T-helper 1 cell treated with Interleukin-12 subunit alpha and Interleukin-12 subunit beta and Interleukin-4 antibody, amounts not matched to agents 30 ng/mL and 1 ng/mL, for 36 hours (primary cell): ENCODE measurements around the gene AMFR. TPM values are rescaled to one million over a fixed set of nuclear protein-coding genes. Genes with fewer than 3 reads are reported as not detected.

Experiments used
- intact Hi-C: fragments of 100-400 bp; cut with micrococcal nuclease; formaldehyde crosslinking; loops from one replicate; pipeline ENCODE4 v1.15.1; 2024
- total RNA-seq: library from RNA; stranded (reverse); gene quantifications from 2 replicates; pipeline ENCODE4 v1.2.3, GENCODE V29; 2022

The AMFR gene
- total RNA-seq, 1 donor from 2014 or later = 50.3 TPM

DNA sequence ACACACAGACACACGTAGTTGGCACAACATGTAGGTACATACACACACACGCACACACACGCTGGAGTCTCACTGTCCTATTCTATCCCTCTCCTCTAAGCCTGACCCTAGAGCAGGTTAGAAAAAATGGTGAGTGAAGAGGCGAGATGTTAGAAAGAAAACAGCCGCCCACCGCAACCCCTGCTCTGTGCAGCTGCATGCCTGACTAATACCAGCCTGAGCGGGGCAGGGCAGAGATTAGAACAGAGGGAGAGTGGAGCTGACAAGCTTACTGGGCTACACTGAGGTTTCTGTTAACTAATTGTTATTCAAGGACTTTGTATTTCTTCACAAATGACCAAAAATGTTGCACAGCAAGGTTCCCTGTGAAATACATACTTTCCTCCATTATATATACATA is 59.8 kb downstream of the AMFR start:
- intact Hi-C loops = no loop called here

DNA sequence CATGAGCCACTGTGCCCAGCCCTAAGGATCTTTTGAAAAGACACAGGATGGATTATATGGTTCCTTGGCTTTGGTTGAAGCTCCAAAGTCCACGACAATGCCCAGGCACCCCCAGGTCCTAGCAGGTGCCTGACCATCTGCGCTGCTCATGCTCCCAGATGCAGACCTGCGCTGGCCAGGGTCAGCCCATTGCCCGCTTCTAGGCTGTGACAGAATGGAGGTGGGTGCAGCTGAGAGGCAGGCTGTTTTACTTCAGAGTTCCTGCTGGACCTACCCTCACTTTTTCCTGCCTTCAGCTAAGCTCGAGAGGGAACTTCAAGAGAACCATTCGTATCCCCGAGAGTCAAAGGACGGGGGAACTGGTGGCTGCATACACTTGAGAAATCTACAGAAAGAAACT is 60.5 kb downstream of the AMFR start:
- intact Hi-C loops = no loop called here

DNA sequence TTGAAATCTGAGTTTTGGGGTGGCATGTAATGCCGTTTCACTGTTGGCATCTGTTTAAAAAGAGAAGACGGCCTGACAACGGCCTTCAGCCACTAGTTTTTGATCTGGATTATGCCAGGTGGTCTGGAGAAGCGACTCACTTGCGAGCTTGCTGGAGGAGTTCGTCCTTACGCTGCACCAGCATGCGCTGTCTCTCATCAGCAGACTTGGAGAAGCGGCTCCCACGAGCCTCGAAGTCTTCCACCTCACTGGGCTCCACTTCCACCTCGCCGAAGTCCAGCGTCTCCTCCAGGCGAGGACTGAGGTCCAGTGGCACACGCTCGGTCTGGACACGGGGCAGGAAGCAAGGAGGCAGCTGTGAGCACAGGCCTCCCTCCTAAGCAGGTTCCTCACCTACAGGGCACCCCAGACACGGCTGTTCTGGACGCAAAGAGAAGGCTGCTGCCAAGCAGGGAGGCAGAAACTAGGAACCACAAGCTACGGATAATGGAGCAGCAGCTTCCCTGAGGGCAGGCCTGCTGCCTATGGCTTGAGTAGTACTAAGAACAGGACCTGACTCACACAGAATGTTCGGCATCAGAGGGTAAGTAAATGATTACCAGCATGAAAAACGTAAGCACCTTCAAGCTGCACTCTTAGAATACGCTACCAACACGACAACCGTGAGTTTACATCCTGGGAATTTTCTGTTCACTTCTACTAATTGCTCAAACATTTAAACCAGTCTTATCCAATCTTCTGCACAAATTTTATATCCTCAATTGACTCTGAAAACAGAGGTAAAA is 61.4 kb downstream of the AMFR start:
- intact Hi-C loops = no loop called here

DNA sequence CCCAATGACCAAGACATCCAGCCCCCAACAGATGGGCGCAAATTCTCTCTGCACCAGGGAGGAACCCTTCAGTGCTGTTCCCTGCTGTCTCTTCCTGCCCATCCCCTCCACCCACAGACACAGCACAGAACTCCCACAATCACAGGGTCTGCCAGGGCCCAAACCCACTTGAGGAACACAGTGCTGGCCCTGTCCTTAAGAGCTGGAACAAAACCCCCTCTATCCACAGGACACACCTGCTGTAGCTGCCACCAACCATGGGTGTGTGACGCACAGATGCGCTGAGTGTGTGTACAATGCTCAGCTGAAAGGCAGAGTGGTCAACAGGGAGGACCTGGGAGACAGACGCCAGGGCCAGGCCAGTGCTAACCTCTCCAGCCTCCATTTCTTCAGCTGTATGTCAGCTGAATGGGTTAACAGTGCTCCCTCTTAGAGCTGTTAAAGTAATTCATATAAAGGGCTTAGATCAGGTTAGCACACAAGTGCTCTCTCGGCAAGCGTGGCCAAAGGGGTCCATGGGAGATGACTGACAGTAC is 62.1 kb downstream of the AMFR start:
- intact Hi-C loops = no loop called here

DNA sequence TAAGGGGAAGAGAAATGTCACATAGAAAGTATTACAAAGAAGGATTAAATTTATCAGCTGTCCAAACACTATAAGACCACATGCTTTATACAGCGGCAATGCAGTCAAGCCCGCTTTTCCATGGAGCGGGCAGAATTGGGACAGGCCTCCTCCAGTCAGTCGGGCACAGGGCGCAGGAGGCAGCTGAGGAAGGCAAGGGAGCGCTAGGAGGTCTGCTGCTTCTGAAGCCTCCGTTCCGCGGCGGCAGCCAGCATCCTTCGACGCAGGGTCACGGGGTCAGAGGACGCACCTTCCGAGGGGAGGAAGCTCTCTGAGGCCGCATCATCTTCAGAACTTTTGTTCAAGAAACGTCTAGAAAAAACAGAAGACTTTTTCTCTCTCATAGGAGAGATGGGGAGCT is 62.6 kb downstream of the AMFR start:
- intact Hi-C loops = no loop called here

DNA sequence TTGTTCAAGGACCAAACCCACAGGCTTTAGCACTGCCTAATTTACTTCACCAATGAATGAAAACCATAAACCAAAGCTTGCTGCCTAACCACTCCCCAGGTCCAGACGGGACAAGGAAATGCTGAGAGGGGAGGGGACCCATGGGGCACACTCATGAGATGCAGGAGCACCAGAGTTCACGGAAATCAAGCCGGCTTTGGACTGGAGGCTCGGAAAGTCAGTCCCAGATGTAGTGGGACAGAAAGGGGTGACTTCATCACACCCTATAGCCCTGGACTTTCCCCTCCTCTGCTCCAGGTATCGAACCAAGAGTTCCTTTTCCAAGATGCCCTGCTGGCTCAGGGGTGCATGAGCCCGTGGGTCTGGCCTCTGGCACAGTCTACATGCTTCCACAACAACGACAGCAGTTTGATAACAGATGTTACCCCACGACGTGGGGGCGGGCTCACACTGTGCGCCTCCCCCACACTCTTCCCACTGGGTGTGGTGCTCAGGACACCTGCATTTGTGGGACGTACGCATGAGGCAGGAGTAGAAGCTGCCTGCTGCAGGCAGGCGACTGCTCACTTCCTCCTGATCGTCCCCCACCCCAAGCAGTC is 63.2 kb downstream of the AMFR start:
- intact Hi-C loops = no loop called here

DNA sequence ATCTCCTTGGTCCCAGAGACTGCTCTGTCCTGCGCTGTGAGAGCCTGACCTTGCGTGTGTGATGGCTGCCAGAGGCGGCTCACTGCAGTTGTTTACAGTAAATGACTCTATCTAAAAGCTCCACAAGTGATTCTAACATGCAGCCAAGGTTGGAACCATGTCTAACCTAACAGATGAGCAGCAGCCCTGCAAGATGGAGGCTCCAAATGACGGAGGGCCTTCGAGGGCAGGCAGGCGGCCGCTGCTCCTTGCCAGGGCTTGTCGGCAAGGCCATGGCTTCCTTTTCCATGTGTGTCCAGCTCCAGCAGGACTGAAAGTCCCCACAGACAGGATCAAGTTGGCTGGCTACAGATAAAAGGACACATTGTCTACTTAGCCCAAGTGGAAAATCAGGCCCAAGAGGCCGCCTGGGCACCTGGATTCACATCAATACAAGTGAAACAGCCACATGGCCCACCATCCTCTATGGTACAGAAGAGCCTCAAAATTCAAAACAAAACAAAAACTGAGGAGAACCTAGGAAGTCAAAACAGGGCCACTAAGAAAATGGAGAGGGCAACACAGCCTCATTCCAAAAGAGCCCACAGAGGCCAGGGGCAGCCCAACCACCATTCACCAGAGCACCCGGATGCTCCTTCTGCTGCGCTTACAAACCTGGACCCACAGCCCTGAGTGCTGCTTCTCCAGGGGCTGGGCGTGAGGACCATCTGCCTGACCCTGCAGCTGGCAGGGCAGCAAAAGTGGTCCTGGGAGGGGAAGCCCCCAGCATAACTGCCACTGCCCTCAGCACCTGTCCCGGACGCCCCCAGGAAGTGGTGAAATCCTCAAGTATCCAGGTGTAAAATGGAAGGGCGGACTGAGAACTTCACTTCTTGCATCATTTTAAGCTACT is 65.0 kb downstream of the AMFR start:
- intact Hi-C loops = no loop called here

DNA sequence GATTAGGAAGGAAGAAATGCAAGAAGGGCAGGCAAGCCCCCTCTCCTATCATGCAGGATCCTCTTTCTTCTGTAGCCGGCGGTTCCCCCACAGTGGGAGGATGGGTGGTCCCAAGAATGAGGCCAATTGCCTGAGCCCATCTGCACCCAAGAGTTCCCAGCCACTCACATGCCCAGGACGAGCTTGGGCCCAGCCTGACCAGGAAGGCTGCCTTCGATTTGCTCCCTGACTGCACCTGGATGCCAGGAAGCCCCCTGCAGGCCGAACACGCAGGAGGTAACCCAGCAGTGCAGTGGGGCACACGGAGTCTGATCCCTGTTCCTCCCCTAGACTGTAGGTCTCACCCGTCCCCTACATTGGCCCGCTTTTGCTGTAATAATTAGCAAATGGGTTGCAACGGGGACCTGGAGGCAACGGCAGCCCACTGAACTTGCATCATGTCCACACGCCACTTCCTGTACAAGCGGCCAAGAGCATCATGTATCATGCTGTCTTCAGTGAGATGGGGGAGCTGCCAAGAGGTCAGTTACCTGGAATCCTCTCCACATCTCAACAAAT is 67.5 kb downstream of the AMFR start:
- intact Hi-C loops = loop anchor here (1.0 to 5.0 kb wide), 11 partner anchors 13 to 1179 kb away; partner anchors contain the start of genes CCDC102A, MT1X, NUDT21 and OGFOD1

DNA sequence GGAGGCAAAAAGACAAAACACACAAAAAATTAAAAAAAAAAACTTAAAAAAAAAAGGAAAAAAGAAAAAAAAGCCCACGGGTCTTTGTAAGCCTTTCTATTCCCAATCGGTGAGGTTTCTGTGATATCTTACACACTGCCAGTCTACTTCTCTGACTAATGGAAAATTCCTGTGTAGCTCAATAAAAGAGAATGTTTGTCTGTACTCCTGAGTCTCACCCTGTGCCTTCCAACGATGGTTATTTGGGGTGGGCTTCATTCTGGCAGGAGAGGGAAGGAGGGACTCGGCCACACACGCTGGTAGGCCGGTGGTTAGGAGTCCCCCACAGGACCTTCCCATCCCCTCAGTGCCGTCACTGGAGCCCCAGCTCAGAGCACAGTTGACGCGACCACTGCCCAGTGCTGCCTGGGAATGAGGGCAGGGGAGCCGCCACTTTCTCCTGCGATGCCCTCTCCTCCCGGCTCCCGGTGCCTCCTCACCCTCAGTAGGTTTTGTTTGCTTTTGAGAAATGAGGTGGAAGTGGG is 68.0 kb downstream of the AMFR start:
- intact Hi-C loops = loop anchor here (1.0 to 5.0 kb wide), 11 partner anchors 14 to 1180 kb away; partner anchors contain the start of genes CCDC102A, MT1X, NUDT21 and OGFOD1

DNA sequence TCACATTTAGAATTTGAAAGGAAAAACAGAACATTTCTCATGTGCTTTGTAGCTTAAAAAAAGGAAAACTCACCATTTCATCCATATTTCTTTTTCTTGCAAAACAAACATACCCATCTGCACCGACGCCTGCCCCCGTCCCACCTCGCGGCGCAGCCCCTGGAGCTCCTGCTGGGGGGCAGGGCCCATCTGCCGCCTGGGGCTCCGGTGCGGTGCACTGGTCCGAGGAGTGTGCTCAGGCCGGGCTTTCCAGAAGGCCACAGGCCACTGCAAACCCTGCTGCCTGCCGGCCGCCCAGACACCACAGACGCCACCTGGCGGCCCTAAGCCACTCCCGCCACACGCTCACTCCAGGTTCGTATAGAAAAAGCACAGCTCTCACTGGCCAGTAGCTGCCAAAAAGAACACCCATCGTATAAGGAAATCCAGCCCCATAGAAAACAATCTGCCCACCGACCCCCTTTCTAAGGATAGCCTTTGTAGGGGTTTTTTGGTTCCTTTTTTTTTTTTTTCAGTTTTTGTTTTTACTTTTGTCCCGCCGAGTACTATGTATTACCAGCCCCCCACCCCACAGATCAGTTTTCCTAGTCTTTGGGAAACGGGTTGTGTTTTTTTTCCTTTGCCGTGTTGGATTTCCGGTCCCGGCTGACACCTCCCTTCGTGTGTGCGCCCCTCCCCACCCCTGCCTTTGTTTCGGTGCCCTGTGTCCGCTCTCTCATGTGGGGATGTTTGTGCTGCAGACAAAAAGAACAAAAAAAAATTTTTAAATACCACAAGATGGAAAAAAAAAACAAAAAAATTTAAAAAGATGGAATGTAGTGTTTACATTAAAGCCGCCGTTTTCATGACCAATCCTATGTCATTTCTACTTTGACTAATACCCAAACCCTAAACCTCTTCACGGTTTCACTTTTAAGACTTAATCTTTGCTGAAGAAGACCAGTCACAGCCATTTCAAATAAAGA is 68.8 kb downstream of the AMFR start:
- intact Hi-C loops = loop anchor here (1.0 to 5.0 kb wide), 11 partner anchors 15 to 1181 kb away; partner anchors contain the start of genes CCDC102A, MT1X, NUDT21 and OGFOD1

DNA sequence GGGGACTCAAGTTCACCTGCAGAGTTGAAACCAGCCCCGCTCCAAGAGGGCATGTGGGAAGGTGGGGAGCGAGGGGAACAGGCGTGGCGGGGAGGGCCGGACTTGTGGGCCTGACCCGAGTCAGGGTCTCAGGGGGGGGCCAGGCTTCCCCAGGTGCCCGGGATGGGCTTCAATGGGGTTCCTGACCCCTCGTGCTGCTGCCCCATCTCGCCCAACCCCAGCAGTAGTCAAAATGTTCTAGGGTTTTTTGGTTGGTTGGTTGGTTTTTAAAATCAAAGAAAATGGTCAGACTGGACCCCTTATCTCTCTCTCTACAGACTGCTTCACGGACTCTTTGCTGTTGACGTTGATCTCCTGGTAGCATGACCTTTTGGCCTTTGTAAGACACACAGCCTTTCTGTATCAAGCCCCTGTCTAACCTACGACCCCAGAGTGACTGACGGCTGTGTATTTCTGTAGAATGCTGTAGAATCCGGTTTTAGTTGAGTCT is 69.5 kb downstream of the AMFR start:
- intact Hi-C loops = loop anchor here (2.0 to 5.0 kb wide), 7 partner anchors 157 to 1181 kb away; partner anchors contain the start of genes CCDC102A, MT1X, PSME3IP1 and RSPRY1

DNA sequence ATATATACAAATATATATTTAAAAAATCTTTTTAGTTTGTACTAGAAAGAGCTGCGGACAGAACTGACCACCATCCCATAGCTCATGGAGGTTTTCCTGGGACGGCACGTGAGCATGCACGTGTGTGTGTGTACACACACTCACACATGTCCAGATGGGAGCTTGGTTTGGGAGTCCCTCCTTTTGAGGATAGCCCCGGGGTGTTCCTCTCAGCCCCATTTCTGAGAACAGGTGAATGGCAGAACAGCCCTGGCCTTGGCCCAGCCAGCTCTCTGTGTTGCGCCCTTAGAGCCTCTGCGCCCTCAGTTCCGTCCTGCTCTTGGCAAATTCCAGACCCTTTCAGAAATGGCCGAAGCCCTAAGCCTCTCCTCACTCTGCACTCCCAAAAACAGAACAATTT is 70.1 kb downstream of the AMFR start:
- intact Hi-C loops = loop anchor here (5.0 kb wide), 4 partner anchors 327 to 1182 kb away; partner anchors contain the start of genes CCDC102A and MT1X

DNA sequence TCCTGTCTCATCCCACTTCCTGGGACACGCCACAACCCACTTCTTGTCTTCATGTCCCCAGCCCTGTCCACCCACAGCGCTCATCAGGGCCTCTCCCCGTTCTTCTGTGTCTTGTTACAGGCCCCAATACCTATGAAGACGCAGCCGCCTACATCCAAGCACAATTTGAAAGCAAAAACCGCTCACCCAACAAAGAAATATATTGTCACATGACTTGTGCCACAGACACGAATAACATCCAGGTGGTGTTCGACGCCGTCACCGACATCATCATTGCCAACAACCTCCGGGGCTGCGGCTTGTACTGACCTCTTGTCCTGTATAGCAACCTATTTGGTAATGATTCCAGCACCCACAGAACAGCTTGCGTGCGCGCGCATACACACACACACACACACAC is 70.6 kb downstream of the AMFR start:
- intact Hi-C loops = loop anchor here (5.0 kb wide), 4 partner anchors 328 to 1183 kb away; partner anchors contain the start of genes CCDC102A and MT1X

DNA sequence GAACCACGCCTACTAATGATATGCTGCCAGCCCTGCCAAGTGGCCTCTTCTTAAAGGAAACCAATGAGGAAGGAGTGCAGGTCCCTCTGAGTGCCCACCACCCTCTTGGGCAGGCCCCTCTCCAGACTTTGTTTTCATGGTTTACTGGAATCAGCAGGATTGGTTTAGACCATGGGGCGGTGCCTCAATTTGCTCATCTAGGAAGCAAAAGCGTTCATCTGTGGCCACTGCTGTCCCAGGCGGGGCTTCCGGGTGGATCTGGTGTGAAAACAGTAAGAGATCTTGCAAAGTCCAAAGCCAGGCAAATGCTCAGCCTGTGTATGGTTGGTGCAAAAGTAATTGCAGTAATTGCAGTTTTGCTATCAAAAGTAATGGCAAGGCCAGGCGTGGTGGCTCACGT is 71.3 kb downstream of the AMFR start:
- intact Hi-C loops = no loop called here

DNA sequence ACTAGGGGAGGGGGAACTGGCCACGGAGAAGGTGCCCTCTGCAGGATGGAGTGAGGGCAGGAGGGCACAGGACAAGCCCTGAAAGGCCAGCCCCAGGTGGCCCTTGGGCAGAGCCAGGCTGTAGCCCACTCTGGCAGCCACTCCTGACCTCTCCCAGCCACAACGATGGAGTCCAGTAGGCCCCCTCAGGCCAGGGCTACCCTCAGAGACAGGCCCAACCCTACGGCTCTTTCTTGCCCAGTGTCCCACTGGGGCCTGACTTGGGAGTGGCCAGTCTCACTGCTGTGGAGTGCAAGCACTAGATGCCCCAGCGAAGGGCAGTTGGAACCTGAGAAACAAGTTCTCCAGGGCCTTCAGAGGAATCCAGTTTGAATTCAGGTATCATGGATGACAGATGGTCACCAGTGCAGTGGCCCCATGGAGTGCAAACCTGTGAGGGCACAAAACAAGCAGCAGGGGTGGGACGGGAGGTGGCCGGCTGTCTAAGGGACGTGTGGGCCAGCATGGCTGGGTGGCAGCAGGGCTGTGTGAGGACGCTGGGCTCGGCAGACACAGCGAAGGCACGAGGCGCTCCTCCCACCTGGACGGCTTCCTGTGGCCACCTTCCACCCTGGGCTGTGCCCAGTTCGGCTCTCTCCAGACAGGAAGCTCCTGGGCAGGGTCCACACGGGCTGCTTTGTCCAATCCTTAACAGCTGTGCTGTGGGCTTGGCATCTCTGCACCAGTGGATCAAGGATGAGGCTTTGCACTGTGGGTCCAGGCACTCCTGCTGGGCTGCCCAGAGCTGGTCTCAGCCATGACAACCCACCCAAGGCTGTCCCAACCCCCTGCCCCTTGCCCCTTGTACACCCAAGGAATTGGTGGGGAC is 72.1 kb downstream of the AMFR start:
- intact Hi-C loops = no loop called here

DNA sequence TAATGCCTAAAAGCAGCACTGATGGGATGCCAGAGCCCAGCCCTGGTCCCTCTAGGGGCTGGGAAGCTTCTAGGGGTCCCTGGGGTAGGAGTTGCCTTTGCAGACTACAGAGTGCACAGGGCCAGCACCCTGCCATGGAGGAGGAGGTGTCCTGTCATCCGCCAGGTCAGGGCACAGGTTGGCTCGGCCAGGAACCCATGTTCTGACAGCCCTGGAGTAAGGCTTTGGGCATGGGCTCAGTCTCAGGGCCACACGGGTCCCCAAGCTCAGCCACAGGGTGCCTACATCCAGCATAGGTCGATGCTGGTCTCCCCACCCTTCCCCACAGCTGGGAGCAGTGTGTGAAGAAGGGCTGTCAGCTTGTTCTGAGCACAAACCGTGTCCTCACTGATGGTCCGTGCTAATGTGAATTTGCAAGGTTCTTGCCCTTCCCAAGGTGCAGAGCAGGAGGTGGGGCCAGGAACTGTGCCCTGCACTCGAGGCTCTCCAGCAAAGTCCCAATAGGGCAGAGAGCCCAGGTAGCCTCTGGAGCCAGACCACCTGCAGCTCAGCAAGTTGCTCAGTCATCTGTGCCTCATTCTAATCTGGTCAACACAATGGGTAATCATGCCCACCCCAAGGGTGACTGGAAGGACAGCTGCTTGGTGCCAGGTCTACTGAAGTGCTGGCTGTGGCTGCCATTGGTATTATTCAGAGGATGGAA is 72.8 kb downstream of the AMFR start:
- intact Hi-C loops = no loop called here

DNA sequence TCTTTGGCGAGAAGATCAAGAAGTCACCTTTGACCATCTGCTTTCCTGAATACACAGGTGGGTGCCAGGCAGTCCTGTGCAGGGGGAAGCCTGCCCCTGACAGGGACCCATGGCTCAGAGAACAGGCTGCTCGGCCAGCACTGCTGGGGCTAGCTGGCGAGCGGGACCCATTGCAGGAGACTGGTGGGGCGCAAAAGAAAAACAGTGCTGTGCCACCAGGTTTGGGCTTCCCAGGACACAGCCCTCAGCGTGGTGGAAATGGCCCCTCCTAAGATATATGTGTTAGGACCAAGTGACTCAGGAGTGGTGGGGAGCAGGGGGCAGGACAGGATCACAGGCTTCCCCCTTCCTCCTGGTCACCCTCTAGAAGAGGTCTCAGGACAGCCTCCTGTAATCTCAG is 73.9 kb downstream of the AMFR start:
- intact Hi-C loops = no loop called here
